KG1 (cell line): ENCODE results near the gene HERC2.
"Not testable (repeated sequence)": the region's sequence is repeated elsewhere in the genome, so short reads cannot be mapped to it uniquely, and the experiment has no call there.

Experiments
- DNase-seq: peaks from one replicate; lab custom pipeline; 2025; lab: John Stamatoyannopoulos, UW

Gene HERC2

DNA sequence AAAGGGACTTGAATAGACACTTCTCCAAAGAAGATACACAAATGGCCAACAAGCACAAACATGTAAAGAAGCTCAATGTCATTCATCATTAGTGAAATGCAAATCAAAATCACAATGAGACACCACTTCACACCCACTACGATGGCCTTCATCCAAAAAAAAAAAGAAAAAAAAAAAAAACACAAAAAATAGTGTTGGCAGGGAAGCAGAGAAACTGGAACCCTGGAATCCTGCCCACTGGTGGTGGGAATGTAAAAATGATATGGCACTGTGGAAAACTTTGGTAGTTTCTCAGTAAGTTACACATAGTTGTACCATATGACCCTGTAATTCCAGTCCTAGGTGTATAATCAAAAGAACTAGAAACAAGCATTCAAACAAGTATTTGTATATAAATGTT is 94.7 kb downstream of the HERC2 start:
- not testable (repeated sequence) for DNase-seq

DNA sequence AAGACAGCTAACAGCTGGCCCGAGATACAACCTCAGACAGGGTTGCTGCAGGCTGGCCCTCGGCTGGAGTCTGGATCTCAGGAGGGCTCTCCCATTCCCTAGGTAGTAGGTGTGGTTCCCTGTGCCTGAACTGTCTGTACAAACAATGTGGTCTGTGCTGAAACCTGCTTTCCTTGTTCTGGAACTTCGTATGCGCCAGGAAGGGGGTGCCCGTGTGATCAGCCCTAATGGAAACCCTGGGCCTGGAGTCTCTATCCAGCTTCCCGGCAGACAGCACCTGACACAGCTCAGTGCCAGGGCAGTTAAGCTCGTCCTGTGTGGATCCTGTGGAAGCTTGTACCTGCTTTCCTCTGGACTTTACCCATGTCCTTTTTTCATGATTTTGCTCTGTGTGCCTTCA is 99.4 kb downstream of the HERC2 start:
- DNase-seq, result not testable (repeated sequence)

DNA sequence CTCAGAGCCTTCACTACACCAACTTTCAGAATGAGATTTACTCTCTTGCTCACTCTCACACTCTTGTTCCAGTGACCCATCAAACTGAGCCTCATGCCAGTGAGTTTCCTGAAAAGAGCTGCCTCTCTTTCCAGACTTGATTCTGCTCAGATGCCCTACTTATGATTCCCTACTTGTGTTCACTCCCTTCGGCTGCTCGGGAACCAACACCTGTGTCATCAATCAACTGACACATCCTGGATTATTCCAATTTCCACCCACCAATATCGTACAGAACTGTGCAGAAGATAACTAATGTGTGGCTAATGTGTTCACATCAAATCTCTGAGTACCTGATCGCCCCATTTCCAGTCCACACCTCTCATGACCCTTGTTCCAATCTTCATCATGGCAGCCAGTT is 100.3 kb downstream of the HERC2 start:
- DNase-seq, result not testable (repeated sequence)

DNA sequence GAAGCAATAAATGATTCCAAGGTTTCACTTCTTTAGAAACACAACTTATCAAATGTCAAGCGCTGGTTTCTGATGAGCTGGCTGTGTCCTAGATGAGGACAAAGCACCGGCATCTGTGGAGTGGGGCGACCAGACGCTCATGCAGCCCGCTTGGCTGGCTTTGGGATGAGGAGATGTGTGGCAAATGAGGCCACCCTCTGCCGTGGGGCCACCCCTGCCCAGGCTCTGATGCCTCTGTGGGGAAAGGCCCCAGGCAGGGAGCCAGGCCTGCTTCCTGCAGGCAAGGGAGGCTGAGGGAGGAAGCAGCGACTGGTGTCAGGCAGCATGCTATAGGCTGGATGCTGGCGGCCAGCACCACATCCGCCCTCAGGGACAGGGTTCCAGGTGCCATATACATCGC is 102.9 kb downstream of the HERC2 start:
- DNase-seq, result no peak

DNA sequence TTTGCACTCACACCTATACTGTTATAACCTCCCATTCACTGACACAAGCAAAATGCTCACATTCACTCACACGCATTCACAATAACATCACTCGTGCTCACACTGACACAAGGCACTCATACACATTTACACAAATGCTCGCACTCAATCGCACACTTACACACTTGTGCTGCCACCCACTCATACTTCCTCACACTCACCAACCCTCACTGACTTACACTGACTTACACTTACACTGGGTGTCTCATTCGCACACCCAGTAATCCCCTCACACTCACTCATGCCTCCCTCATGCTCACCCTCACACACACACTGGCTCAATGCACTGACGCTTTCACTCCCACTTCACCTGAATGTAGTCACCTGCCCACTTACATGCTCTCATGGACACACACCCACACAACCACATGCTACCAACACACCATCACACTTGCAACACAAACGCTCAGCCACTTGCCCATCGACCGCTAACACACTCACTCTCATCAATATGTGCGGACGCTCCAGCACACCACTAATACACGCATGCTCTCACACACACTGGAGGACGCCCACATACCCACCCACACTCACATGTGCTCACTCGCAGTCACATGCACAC is 104.9 kb downstream of the HERC2 start:
- DNase-seq, result not testable (repeated sequence)

DNA sequence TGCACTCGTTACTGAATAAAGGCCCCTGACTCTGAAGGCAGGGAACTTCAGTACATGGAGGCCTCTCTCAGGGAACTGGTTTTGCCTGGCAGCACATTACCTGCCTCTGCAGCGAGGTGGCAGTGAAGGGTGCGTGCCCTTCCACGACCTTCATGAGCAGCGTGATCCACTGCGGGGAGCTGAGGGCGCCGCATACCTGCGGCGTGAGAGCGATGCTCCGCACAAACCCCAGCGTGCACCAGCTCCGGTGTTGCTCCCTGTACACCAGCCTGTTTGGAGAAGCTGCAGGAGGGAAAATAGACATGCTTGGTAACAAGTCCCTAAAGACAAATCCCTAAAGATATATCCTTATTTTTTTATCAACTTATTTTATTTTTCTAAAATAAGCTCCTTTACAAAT is 106.5 kb downstream of the HERC2 start:
- DNase-seq, result not testable (repeated sequence)

DNA sequence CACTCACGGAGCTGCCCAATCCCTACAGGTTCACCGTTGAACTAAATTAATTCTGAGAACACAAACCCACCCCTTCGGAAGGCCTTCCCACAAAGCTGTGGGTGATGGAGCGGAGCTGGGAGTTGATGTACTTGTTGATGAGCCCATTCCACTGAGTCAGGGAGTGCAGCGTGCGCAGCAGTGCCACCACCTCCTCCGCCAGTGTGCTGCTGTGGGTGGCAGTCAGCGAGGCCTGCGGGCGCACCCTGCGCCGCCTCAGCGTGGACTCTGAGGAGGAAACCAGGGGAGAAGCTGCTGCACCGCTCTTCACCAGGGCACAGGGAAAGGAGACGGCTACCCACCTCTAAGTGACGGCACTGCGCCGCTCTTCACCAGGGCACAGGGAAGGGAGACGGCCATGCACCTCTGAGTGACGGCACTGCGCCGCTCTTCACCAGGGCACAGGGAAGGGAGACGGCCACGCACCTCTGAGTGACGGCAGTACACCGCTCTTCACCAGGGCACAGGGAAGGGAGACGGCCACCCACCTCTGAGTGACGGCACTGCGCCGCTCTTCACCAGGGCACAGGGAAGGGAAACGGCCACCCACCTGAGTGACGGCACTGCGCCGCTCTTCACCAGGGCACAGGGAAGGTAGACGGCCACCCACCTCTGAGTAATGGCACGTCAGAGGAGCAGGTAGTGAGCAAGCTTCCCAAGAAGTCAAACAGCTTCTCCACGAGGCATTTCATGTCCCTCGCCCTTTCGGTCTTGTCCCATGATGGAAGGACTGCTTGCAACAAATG is 107.8 kb downstream of the HERC2 start:
- DNase-seq, result not testable (repeated sequence)

DNA sequence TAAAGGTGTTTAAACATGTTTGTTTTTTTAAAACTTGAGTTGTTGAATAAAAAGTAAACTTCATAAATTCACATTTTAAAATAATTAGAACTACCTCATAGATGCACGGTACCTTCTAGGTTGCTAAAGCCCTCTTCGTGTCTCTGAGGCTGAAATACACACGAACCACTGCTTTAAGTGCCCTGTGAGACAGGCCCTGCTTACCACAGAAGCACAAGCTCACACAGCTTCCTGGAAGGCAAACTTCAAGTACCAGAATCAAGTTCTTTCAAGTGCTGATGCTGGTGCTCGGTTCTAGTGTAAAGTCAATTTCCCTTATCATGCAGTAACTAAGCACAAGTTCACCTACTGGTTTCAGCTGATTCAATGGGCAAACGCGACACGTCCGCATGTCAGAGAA is 108.6 kb downstream of the HERC2 start:
- DNase-seq, result not testable (repeated sequence)

DNA sequence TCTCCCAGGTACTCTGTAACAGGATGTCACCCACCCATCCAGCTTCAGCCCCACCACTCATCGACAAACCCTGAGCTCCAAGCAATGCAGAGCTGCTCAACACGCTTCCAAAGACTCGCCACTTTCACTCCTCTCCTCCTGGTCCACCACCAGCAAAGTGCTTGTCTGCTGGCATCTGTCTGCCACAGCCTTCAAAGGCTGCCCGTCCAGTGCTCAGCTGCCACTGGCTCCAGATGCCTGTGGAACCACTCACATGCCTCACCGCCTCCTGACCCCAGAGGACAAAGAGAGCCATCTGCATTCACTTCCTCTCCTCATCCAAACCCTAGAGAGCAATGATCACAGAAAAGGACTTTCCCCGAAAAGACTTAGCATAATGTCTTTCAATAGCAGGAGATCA is 113.4 kb downstream of the HERC2 start:
- no peak for DNase-seq

DNA sequence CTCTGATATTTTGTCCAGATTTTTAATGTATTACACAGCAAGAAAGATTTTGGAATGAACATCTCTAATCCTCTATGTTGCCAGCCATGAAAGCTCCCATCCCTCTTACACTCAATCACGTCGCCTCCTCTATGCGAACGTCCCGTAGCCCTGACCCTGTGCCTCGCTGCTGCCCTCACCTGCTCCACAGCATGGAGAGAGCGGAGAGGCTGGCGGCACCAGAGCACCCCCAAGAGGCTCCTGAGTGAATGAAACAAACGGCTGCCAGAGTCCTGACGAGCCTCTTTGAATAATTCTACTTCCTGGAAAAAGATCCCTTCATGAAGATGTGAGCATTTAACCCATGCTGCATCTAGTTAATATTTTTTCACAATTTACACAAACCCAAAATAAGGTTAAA is 116.3 kb downstream of the HERC2 start:
- not testable (repeated sequence) for DNase-seq

DNA sequence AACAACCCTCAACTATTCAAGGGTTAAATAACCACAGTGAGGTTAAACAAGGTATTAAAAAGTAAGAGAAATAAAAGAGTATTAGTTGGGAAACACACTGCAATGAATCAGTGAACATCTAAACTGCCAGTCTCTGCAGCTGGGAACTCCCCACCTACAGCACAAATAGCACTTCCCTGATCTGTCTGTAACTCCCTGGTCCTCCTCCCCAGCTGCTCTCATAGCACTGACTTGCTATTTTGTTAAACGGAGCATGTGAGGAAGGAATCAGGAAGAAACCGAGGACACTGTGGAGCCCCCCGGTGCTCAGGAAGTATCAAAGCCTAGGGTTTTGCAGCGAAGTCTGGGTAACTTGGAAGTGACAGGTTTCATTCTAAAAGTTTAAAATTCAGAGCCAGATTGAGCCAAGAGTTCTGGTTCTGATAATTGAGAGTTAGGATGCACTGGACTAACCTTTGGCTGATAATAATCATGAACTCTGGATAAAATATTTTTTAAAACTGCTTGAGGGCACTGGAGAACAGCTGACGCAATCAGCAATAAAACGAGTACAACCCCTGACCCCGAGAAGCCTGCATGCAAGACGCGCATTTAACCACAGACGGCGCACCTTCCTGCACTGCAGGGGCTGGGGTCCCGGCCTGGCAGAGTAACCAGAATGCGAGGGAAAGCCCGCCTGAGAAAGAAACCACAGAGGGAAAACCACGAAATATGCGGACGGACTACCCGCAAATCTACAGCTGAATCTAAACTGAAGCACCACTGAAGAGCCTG is 118.7 kb downstream of the HERC2 start:
- not testable (repeated sequence) for DNase-seq

DNA sequence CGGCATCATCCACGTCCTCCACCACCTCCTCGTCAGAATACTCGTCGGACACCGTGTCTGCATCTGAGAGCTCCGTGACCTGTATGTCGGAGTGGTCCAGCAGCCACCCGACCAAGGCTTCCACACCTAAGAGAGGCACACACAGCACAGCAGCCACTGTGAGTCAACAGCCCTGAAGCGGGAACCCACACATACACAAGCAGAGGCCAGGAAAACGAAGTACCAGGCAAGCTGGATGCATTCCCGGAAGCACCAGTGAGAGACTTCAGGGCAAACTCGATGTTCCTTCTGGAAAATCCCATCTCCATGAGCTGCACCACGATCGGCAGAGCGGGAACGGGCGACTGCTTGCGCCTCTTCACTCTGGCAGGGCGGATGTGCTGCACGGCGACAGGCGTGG is 119.9 kb downstream of the HERC2 start:
- not testable (repeated sequence) for DNase-seq

DNA sequence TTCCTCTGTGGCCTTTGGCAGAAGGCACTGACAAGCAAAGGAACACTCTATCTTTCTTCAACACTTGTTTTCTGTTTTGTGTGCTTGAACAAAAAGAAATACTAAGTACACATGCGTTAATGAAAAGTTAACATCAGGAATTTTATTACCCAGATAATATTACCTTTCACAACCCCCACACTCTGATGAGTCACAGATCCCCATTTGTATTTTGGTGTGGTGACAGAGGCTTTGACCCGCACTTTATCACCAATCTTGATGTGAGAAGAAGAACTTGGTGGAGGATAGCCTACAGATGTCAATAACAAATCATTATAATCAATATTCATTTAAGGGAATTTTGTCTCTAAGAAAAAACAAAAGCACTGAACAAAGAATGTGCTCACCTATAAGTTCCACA is 123.8 kb downstream of the HERC2 start:
- not testable (repeated sequence) for DNase-seq

DNA sequence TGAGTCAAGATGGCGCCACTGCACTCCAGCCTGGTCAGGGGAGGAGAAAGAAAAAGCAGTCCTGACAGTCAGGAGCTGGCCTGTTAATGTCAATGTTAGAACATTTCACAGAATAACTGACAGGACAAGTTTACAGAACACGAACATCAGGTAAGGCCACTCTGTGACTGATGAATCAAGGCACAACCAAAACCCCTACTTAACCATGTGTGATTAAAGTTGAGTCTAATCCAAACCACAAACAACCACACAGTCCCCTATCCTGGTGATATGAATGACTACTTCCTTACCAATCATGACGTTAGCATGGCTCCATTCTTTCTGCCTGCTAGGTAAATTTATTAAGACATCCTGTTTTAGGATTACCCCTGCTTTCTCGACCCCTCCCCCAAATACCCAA is 124.3 kb downstream of the HERC2 start:
- DNase-seq, result not testable (repeated sequence)

DNA sequence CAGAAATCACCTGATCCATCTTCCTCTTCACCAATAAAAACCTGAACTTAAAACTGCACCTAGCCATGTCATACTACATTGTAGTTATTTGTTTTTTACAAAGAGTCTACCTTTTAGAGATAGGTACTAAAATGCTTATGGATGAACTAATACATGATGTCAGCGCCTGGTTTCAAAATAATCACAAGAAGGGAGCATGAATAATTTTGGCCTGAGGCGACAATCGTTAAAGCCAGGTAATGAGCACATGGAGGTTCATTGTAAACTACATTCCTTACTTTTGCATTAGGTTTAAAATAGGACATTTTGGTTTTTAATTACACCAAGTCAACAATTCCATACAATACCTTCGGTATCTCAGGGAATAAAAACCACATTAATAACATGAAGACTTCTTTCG is 125.4 kb downstream of the HERC2 start:
- DNase-seq, result not testable (repeated sequence)

DNA sequence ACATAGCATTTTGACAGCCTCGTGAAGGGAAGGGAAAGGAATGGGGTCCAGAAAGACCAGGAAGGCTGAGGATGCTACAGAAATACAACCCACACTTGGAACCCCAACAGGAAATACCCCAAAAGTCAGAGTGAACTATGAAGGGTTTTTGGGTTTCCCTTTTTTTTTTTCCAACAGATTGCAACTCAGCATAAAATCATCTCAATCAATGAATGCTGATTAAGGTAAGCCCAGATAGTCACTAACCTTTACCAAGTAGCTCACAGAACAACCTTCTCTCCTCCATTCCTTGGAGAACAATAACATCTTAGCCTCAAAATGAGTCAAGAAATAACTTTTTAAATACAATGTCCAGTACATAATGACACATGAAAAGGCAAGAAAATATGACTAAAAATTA is 129.2 kb downstream of the HERC2 start:
- DNase-seq, result no peak

DNA sequence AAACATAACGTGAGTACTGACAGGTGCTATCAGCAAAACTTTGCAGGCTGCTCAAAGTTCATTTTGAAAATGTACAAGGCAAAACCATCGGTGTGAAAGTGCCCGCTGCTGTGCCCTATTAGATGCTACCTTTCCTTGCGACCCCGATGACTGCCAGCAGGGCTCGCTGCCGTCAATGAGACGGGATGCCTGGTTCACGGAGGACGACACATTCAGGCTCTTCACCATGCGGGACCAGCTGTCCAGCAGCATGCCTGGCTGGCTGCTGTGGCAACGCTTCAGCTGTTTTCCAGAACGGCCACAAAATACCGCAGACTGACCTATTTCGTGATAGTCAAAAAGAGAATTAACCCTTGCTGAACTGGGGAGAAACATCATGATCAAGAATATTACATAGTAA is 130.1 kb downstream of the HERC2 start:
- DNase-seq, result no peak

DNA sequence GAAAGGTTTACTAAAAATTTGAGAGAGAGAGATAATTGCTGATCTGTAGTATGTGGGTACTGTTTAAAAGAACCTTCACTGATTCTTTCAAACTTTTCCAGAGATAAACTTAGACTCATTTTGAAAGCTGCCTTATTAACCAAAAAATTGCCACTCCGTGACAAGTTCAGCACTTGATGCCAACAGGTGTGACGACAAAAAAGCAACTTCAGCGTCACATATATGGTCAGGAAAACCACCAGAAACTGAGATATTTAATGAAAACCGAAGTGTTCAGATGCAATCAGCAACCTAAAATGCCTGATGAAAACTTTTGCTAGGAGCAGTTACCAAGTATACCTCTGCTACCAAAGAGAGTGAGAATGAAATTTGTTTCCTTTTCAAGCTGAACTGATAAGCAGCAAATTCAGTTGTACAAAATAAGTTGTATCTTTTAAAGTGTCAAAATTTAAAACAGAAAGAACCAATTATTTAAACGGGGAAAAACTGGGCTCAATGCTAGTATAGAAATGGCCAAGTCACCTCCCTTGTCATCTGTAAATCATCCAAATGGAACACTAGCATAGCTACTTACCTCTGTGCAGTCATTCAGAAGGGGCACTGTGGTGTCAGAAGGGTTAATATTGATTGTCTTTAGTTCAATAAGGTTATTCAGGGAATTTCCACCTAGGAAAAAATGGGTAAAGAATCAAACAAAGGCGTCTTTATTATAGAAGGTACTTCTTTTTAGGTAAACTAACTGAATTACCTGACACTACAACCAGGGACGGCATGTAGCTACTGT is 131.4 kb downstream of the HERC2 start:
- no peak for DNase-seq

DNA sequence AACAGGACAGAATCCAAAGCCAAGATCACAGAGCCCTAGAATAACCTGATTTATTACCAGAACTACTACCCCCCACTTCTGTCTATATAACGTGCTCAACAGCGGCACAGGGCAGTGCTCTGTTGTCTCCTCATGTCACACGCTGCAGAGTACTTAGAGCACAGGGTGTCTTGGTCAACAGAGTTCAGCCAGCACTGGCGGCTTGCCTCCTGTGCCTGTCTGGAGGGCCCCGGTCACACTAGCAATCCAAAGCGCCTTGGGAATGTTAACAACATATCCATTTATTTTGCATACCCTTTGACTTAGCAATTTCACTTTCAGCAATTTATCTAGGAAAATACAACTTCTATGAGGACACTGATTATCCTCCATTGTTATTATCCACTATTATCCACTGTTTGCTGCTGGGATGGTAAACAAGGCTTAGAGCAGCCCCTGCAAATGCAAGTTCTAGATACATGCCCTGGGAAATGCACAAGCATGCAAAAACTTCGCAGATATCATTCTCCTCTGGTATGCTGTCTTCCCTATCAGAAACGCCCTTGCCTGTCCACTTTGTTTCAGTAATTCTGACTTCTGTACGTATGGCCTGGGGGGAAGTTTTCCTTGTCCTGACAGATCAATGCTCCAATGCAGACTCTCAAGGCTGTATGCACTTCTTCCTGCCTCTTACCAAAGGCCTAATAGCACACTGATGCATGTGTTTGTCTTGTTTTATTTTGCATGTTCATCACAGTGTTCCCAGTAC is 136.7 kb downstream of the HERC2 start:
- no peak for DNase-seq

DNA sequence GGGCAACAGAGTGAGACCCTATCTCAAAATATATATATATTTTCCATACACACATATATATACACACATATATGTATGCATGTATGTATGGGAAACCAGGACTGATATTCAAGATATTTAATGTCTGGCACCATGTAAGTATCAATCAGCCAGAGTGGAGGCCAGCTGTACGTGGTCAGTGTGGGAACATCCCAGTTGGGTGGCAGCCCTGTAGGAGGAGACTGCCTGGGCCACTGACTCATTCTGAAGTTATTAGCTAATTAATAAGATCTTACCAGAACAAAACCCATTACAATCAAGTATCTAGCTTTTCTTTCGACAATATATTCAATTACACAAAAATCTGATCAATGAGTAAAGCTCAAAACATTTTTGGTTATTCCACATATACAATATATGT is 137.8 kb downstream of the HERC2 start:
- DNase-seq, result no peak

DNA sequence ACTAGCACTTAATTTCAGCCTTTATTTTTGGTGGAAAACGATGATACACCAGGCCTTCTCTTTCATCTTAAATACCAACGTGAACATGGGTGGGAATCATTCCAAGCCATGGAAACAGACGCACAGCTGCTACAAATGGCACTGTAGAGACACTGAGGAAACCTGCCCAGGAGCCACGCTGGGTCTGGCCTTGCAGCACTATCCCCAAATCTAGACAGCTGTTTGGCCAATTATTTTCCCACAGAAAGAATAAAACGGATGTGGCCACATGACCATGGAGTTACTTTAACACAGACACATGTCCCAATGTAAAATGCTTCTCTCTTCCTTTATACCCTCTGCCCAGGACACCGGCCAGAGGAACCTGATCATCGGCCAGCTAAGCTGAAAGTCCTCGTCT is 139.2 kb downstream of the HERC2 start:
- no peak for DNase-seq
